Measurements from ENCODE around the gene PPP6R1.

Gene PPP6R1

GRCh38 chr19:55255618-55256423 lies 3.0 kb downstream of the PPP6R1 start:
- no peak overlapping the region for H3K9ac ChIP-seq (ENCODE audit: low read length)
- H3K27me3 ChIP-seq (ENCODE audit: insufficient read depth, low read length) = no peaks in the 10 kb centered on the region
- H3K4me3 ChIP-seq (ENCODE audit: low read depth, low read length) = no peak overlapping the region
- no peak overlapping the region for H4K12ac ChIP-seq (ENCODE audit: low read depth, low read length)
- no peak overlapping the region for H3K23ac ChIP-seq (ENCODE audit: low read length)
- H2AK5ac ChIP-seq (ENCODE audit: low read length) = no peak overlapping the region
- peaks cover 13% of the 10 kb centered on the region for H3K79me1 ChIP-seq (ENCODE audit: low read length)
- no peaks in the 10 kb centered on the region for H3K9me3 ChIP-seq (ENCODE audit: insufficient read depth, low read depth, low read length)
- no peak overlapping the region for H2BK5ac ChIP-seq (ENCODE audit: low read depth, low read length, poor library complexity)
- WGBS (ENCODE audit: extremely low coverage, insufficient coverage, insufficient read length) = no CpG with 5 or more reads among the region's 17 CpGs
- H3K36me3 ChIP-seq (ENCODE audit: control insufficient read depth in 1 of 2, insufficient read depth in 2 of 2, low read length in 2 of 2) = peaks cover 0 to 7% of the 10 kb centered on the region in 2 experiments
- H3K4me2 ChIP-seq (ENCODE audit: low read length) = peak overlapping the region; percentile 4
- peaks cover 26 to 36% of the 10 kb centered on the region in 2 experiments for H3K4me1 ChIP-seq (ENCODE audit: control insufficient read depth in 1 of 2, insufficient read depth in 2 of 2, low read length in 2 of 2)
- no peak overlapping the region for H3K14ac ChIP-seq (ENCODE audit: low read length)
- no peak overlapping the region for H2BK12ac ChIP-seq (ENCODE audit: low read length)
- peak overlapping the region; percentile 97 for H3K4ac ChIP-seq (ENCODE audit: low read depth, low read length)
- no peak overlapping the region for H2BK120ac ChIP-seq (ENCODE audit: insufficient read depth, low read length, poor library complexity)
- no peak overlapping the region for H3K27ac ChIP-seq (ENCODE audit: low read depth, low read length)
- H4K91ac ChIP-seq (ENCODE audit: low read depth, low read length) = no peak overlapping the region
- DNase-seq = peak in 1 of 2 donors; percentile 18
- H3K18ac ChIP-seq (ENCODE audit: low read length) = no peak overlapping the region
- no peak overlapping the region for H2AFZ ChIP-seq (ENCODE audit: insufficient read depth, low read length, poor library complexity)
- H3K79me2 ChIP-seq (ENCODE audit: control insufficient read depth, insufficient read depth, low read length, poor library complexity) = peaks cover 36% of the 10 kb centered on the region
- no peak overlapping the region for H4K8ac ChIP-seq (ENCODE audit: low read depth, low read length)

DNA sequence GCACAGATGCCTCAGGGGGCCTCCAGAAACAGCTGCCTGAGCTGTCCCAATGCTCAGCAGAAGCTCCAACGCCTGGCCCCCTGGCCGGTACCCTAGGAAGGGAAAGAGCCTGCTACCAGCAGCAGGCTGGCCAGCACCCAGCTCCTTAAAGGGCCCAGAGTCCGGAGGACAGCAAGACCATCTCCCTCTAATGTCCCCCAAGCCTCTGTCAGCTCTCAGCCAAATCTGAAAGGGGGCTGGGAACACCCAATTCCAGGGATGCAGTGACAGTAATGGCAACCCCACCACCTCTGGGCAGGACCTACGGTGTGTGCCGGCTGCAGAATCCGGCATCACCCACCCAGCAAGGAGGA lies 4.2 kb downstream of the PPP6R1 start:
- no peak for DNase-seq
- Histone ChIP-seq H3K9ac (ENCODE audit: low read length) (no peak overlapping the region), H3K4me3 (ENCODE audit: low read depth, low read length) (no peak overlapping the region), H2AFZ (ENCODE audit: insufficient read depth, low read length, poor library complexity) (no peak overlapping the region), H3K23ac (ENCODE audit: low read length) (no peak overlapping the region), H3K9me3 (ENCODE audit: insufficient read depth, low read depth, low read length) (no peaks in the 10 kb centered on the region), H3K4me1 (ENCODE audit: control insufficient read depth in 1 of 2, insufficient read depth in 2 of 2, low read length in 2 of 2) (peaks cover 37 to 43% of the 10 kb centered on the region in 2 experiments), H3K14ac (ENCODE audit: low read length) (no peak overlapping the region), H4K12ac (ENCODE audit: low read depth, low read length) (no peak overlapping the region), H3K4me2 (ENCODE audit: low read length) (no peak overlapping the region), H4K8ac (ENCODE audit: low read depth, low read length) (no peak overlapping the region), H4K91ac (ENCODE audit: low read depth, low read length) (no peak overlapping the region), H3K27ac (ENCODE audit: low read depth, low read length) (no peak overlapping the region), H3K27me3 (ENCODE audit: insufficient read depth, low read length) (no peaks in the 10 kb centered on the region), H3K18ac (ENCODE audit: low read length) (no peak overlapping the region), H2AK5ac (ENCODE audit: low read length) (no peak overlapping the region), H3K79me1 (ENCODE audit: low read length) (peaks cover 10% of the 10 kb centered on the region), H2BK120ac (ENCODE audit: insufficient read depth, low read length, poor library complexity) (no peak overlapping the region), H3K36me3 (ENCODE audit: control insufficient read depth in 1 of 2, insufficient read depth in 2 of 2, low read length in 2 of 2) (peaks cover 0 to 7% of the 10 kb centered on the region in 2 experiments), H3K79me2 (ENCODE audit: control insufficient read depth, insufficient read depth, low read length, poor library complexity) (peaks cover 41% of the 10 kb centered on the region), H3K4ac (ENCODE audit: low read depth, low read length) (peak overlapping the region; percentile 3), H2BK12ac (ENCODE audit: low read length) (no peak overlapping the region), H2BK5ac (ENCODE audit: low read depth, low read length, poor library complexity) (no peak overlapping the region)
- WGBS (ENCODE audit: extremely low coverage, insufficient coverage, insufficient read length) = no CpG with 5 or more reads among the region's 6 CpGs

DNA sequence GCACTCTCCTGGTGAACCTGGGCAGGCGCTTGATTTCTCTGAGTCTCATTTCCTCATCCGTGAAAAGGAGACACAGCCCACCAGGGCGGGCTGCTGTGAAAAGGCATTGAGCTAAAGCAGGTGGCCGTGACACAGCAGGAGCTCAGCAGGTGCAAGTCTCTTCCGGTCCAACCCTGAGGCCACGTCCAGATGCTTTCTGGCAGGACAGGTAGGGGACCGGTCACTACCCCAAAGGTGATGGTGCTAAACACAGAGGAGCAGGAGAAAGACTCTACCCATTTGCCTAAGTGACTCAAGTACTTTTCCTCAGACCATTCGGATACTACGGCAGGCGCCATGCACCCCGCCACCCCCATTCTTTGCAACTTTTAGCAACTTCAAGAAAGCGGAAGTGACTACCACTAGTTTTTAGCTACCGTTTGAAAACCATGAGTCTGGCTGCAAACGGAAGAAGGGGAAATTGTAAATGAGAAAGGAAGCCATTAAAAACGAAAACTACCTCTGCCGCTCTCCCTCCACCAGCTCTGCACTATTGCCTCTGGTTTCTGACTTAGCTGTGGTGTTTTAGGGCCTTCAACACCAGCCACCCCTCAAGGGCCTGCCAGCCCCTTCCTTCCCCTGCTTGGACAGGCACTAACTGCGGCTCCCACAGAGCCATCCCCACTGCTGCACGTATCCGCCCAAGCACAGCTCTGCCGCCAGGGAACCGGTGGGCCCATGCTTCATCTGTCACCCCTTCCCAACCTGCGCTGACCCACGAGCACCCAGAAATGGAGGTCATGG lies 4.8 kb downstream of the PPP6R1 start:
- WGBS (ENCODE audit: extremely low coverage, insufficient coverage, insufficient read length) = no CpG with 5 or more reads among the region's 23 CpGs
- peak in 1 of 2 donors; percentile 11 for DNase-seq
- H4K8ac ChIP-seq (ENCODE audit: low read depth, low read length) = no peak overlapping the region

GRCh38 chr19:55252760-55253663 lies 5.8 kb downstream of the PPP6R1 start:
- no peak overlapping the region for H2BK120ac ChIP-seq (ENCODE audit: insufficient read depth, low read length, poor library complexity)
- H2BK5ac ChIP-seq (ENCODE audit: low read depth, low read length, poor library complexity) = no peak overlapping the region
- no peak overlapping the region for H4K91ac ChIP-seq (ENCODE audit: low read depth, low read length)
- no peaks in the 10 kb centered on the region for H3K27me3 ChIP-seq (ENCODE audit: insufficient read depth, low read length)
- no peak overlapping the region for H2BK12ac ChIP-seq (ENCODE audit: low read length)
- no CpG with 5 or more reads among the region's 21 CpGs for WGBS (ENCODE audit: extremely low coverage, insufficient coverage, insufficient read length)
- no peak overlapping the region for H3K4me3 ChIP-seq (ENCODE audit: low read depth, low read length)
- H3K4me1 ChIP-seq (ENCODE audit: control insufficient read depth in 1 of 2, insufficient read depth in 2 of 2, low read length in 2 of 2) = peaks cover 48 to 56% of the 10 kb centered on the region in 2 experiments
- no peaks in the 10 kb centered on the region for H3K9me3 ChIP-seq (ENCODE audit: insufficient read depth, low read depth, low read length)
- H2AK5ac ChIP-seq (ENCODE audit: low read length) = no peak overlapping the region
- H3K79me1 ChIP-seq (ENCODE audit: low read length) = peaks cover 2% of the 10 kb centered on the region
- no peak overlapping the region for H3K14ac ChIP-seq (ENCODE audit: low read length)
- H2AFZ ChIP-seq (ENCODE audit: insufficient read depth, low read length, poor library complexity) = no peak overlapping the region
- H3K18ac ChIP-seq (ENCODE audit: low read length) = no peak overlapping the region
- no peak overlapping the region for H4K8ac ChIP-seq (ENCODE audit: low read depth, low read length)
- no peak overlapping the region for H3K4me2 ChIP-seq (ENCODE audit: low read length)
- H4K12ac ChIP-seq (ENCODE audit: low read depth, low read length) = no peak overlapping the region
- H3K79me2 ChIP-seq (ENCODE audit: control insufficient read depth, insufficient read depth, low read length, poor library complexity) = peaks cover 34% of the 10 kb centered on the region
- H3K27ac ChIP-seq (ENCODE audit: low read depth, low read length) = no peak overlapping the region
- peak overlapping the region; percentile 42 for H3K4ac ChIP-seq (ENCODE audit: low read depth, low read length)
- H3K23ac ChIP-seq (ENCODE audit: low read length) = no peak overlapping the region
- DNase-seq = no peak
- H3K9ac ChIP-seq (ENCODE audit: low read length) = no peak overlapping the region
- H3K36me3 ChIP-seq (ENCODE audit: control insufficient read depth in 1 of 2, insufficient read depth in 2 of 2, low read length in 2 of 2) = peaks cover 0 to 7% of the 10 kb centered on the region in 2 experiments

More for the DNA sequence above, 4.8 kb downstream of the PPP6R1 start:
- no peak overlapping the region for H3K4me2 ChIP-seq (ENCODE audit: low read length)
- H3K36me3 ChIP-seq (ENCODE audit: control insufficient read depth in 1 of 2, insufficient read depth in 2 of 2, low read length in 2 of 2) = peaks cover 0 to 7% of the 10 kb centered on the region in 2 experiments
- no peaks in the 10 kb centered on the region for H3K9me3 ChIP-seq (ENCODE audit: insufficient read depth, low read depth, low read length)
- H2AK5ac ChIP-seq (ENCODE audit: low read length) = no peak overlapping the region
- H3K4ac ChIP-seq (ENCODE audit: low read depth, low read length) = peak overlapping the region; percentile 3
- no peak overlapping the region for H4K91ac ChIP-seq (ENCODE audit: low read depth, low read length)
- H3K79me1 ChIP-seq (ENCODE audit: low read length) = peaks cover 7% of the 10 kb centered on the region
- no peak overlapping the region for H2BK120ac ChIP-seq (ENCODE audit: insufficient read depth, low read length, poor library complexity)
- H2BK5ac ChIP-seq (ENCODE audit: low read depth, low read length, poor library complexity) = no peak overlapping the region
- H3K79me2 ChIP-seq (ENCODE audit: control insufficient read depth, insufficient read depth, low read length, poor library complexity) = peaks cover 41% of the 10 kb centered on the region
- no peak overlapping the region for H2AFZ ChIP-seq (ENCODE audit: insufficient read depth, low read length, poor library complexity)
- H3K23ac ChIP-seq (ENCODE audit: low read length) = no peak overlapping the region
- H3K4me1 ChIP-seq (ENCODE audit: control insufficient read depth in 1 of 2, insufficient read depth in 2 of 2, low read length in 2 of 2) = peaks cover 37 to 46% of the 10 kb centered on the region in 2 experiments
- H3K9ac ChIP-seq (ENCODE audit: low read length) = no peak overlapping the region
- no peak overlapping the region for H3K18ac ChIP-seq (ENCODE audit: low read length)
- no peak overlapping the region for H3K27ac ChIP-seq (ENCODE audit: low read depth, low read length)
- H3K14ac ChIP-seq (ENCODE audit: low read length) = no peak overlapping the region
- H3K27me3 ChIP-seq (ENCODE audit: insufficient read depth, low read length) = no peaks in the 10 kb centered on the region
- H3K4me3 ChIP-seq (ENCODE audit: low read depth, low read length) = no peak overlapping the region
- H2BK12ac ChIP-seq (ENCODE audit: low read length) = no peak overlapping the region
- H4K12ac ChIP-seq (ENCODE audit: low read depth, low read length) = no peak overlapping the region

Measured in trophoblast cell (in vitro differentiated cells and primary cell).